Vagina (tissue), 2 donors: ENCODE results near the gene FUT2. TPM values are rescaled to one million over a fixed set of nuclear protein-coding genes. Genes with fewer than 3 reads are reported as not detected.

Experiments
- DNase-seq, 2 donors: peaks; one replicate each; pipeline ENCODE4 v3.0.0-alpha.2; 2017; ENCODE audit errors: extremely low spot score in 2 of 2
- H3K27ac ChIP-seq: fragments of 200-600 bp; sonication (generic); one replicate; pipeline ENCODE4 v1.5.1; 2019
- H3K27me3 ChIP-seq: fragments of 200-600 bp; sonication (generic); one replicate; pipeline ENCODE4 v1.5.1; 2019
- H3K36me3 ChIP-seq, 2 donors: fragments of 200-600 bp; sonication (generic); one replicate each; pipeline ENCODE4 v1.5.1; 2017 to 2019
- H3K4me1 ChIP-seq: fragments of 200-600 bp; sonication (generic); one replicate; pipeline ENCODE4 v1.5.1; 2019
- H3K4me3 ChIP-seq, 2 donors: fragments of 200-600 bp; sonication (generic); 1 replicate in 1 of 2; 2 replicates in 1 of 2; pipeline ENCODE4 v1.5.1; 2016 to 2019
- H3K9me3 ChIP-seq: fragments of 200-600 bp; sonication (generic); one replicate; pipeline ENCODE4 v1.5.1; 2019
- POLR2A ChIP-seq, 2 donors: fragments of 450-650 bp; IDR thresholded peaks; one replicate each; pipeline ENCODE4 v1.6.1; 2017; ENCODE audit warnings: antibody characterized with exemption in 2 of 2, mild to moderate bottlenecking in 2 of 2, moderate library complexity in 2 of 2
- POLR2AphosphoS5 ChIP-seq, 2 donors: sonication (generic); formaldehyde crosslinking; IDR thresholded peaks; one replicate each; pipeline ENCODE4 v1.9.0; 2017; ENCODE audit warnings: antibody characterized with exemption in 2 of 2, mild to moderate bottlenecking in 2 of 2, low read depth in 1 of 2; ENCODE audit not compliant: insufficient read depth in 1 of 2
- intact Hi-C: fragments of 100-400 bp; cut with DNase I; formaldehyde crosslinking; loops from one replicate; pipeline ENCODE4 v1.15.1; 2023
- total RNA-seq: library from RNA; depleted of rRNA; stranded (reverse); fragments of >200 nt; gene quantifications from one replicate; pipeline ENCODE4 v1.2.3, GENCODE V29; 2016
- TF ChIP-seq, protein P1 (sequence below), 3 experiments: fragments of 450-650 bp in 2 of 3; fragments of 200-600 bp in 1 of 3; sonication (generic) in 1 of 3; IDR thresholded peaks; one replicate each; pipeline ENCODE4 v1.5.1; 2017 to 2019; ENCODE audit warnings: antibody characterized with exemption in 3 of 3, mild to moderate bottlenecking in 2 of 3, moderate library complexity in 2 of 3

The FUT2 gene
- total RNA-seq, 1 donor from 2014 or later: 6.1 TPM

DNA sequence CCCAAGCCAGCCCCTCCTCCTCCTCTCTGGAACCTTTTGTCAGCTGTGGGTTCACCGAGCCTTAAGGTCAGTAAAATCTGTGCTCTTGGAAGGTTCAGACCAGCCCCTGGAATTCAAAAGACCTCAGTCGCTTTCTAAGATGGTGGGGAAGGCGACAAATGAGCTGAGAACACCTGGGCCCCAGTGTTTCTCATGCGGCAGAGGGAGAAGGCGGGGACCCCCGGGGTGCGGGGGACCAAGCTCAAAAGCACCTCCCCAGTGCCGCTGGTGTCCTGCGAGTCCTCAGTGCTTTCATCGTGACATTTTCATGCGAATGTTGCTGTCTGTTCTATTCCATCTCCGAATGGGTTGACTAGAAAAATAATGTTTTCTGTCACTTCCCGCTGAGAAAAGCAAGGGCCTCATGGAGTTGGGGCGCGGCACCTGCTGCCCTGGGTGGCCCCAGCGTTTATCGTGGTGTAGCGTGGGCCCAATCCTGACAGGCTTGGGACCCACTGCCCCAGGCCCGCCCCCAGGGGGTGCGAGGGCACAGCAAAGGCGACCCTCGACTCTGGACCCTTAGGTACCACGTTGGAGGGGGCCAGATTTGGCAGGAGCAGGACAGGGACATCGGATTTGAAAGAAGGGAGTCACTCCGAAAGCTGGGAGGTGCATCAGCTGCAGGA, 22.2 kb upstream of the FUT2 start:
- no peaks in the 10 kb centered on the region for H3K9me3 ChIP-seq
- no peak for DNase-seq
- no peak for TF ChIP-seq POLR2A (IDR thresholded peaks at IDR 0.05)
- TF ChIP-seq POLR2AphosphoS5 (IDR thresholded peaks at IDR 0.05; ENCODE audit: insufficient read depth in 1 of 2, low read depth in 1 of 2): no peak
- TF ChIP-seq, protein P1, sequence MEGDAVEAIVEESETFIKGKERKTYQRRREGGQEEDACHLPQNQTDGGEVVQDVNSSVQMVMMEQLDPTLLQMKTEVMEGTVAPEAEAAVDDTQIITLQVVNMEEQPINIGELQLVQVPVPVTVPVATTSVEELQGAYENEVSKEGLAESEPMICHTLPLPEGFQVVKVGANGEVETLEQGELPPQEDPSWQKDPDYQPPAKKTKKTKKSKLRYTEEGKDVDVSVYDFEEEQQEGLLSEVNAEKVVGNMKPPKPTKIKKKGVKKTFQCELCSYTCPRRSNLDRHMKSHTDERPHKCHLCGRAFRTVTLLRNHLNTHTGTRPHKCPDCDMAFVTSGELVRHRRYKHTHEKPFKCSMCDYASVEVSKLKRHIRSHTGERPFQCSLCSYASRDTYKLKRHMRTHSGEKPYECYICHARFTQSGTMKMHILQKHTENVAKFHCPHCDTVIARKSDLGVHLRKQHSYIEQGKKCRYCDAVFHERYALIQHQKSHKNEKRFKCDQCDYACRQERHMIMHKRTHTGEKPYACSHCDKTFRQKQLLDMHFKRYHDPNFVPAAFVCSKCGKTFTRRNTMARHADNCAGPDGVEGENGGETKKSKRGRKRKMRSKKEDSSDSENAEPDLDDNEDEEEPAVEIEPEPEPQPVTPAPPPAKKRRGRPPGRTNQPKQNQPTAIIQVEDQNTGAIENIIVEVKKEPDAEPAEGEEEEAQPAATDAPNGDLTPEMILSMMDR (IDR thresholded peaks at IDR 0.05): no peak
- no peaks in the 10 kb centered on the region for H3K27me3 ChIP-seq
- intact Hi-C loops: loop anchor here (10.0 kb wide), 1 partner anchor 61 kb away; no protein-coding TSS in a partner anchor
- peaks cover 10% of the 10 kb centered on the region for H3K4me1 ChIP-seq
- no peaks in the 10 kb centered on the region for H3K36me3 ChIP-seq
- H3K27ac ChIP-seq: no peak overlapping the region
- no peak overlapping the region for H3K4me3 ChIP-seq

DNA sequence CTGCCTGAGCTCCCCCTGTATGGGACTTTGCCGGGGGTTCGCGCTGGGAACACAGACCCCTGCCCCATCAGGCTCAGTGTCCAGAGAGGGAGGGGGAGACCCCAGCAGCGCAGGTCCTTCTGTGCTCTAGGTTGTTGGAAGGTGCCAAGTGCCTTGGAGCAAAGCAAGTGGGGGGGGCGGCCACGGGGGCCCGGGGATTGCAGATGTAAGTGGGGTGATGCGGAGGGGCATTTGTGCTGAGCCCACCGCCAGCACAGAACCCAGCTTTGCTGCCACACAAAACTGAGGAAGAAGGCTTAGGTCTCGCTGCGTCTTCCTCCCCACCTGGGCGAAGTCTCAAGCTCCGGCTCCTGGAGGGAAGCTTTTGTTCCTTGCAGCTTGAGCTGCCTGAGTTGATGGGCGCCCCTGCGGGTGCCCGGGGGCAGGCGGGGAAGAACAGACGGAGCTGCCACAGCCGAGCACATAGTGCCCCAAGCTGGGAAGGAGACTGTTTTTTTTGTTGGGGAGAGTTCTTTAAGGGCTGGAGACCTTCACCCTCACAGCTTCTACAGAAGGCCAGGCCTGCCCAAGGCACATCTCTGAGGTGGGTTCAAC, 21.5 kb upstream of the FUT2 start:
- H3K4me3 ChIP-seq: no peak overlapping the region
- intact Hi-C loops: loop anchor here (10.0 kb wide), 1 partner anchor 60 kb away; no protein-coding TSS in a partner anchor

DNA sequence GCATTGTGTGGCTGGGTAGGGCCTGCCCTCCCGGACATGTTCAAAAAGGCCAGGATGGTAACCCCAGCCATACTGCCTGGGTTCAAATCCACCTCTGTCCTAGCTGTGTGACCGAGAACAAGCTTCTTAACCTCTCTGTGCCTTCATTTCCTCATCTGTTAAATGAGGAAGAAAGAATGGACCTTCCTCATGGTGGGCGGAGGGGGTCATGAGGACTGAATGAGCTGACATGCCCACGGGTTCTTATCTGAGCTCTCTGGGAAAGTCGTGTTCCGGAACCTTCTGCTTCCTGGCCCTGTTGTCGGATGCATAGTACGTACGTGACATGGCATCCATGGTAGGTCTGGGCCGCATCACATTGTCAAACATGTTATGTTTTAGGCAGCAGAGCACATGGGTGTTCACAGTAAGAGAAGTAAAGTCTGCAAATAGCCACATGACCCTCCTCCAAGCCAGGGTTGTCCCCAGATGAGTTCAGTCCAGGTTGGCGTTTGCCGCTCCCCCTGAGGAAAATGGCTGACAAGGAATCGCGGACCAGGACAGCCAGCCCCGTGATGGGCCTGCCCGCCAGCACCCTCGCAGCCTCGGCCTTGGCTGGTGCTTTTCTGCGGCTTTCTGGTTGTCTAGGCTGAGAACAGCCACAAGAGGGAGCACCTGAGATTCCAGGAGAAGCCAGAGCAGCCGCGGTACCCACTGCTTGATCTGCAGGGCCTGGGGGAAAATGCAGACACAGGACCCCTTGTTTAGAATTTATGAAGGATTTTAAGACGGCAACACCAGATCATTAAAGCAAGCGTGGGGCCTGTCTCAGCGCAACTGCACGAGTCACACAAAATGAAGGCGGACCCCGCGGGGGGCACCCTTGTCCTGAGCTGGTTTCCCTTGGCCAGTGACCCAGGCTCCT, 20.6 kb upstream of the FUT2 start:
- intact Hi-C loops: loop anchor here (10.0 kb wide), 1 partner anchor 60 kb away; no protein-coding TSS in a partner anchor
- Histone ChIP-seq H3K4me3 (no peak overlapping the region), H3K27me3 (no peaks in the 10 kb centered on the region), H3K27ac (no peak overlapping the region), H3K4me1 (peaks cover 10% of the 10 kb centered on the region), H3K9me3 (no peaks in the 10 kb centered on the region), H3K36me3 (no peaks in the 10 kb centered on the region)
- TF ChIP-seq POLR2A (IDR thresholded peaks at IDR 0.05) (no peak), POLR2AphosphoS5 (IDR thresholded peaks at IDR 0.05; ENCODE audit: insufficient read depth in 1 of 2, low read depth in 1 of 2) (peak; percentile 52 to 60)
- TF ChIP-seq, protein P1 (IDR thresholded peaks at IDR 0.05): peak; percentile 73 to 85 (median 76)
- no peak for DNase-seq

More for the DNA sequence above, 21.5 kb upstream of the FUT2 start:
- Histone ChIP-seq H3K9me3 (no peaks in the 10 kb centered on the region), H3K4me1 (peaks cover 10% of the 10 kb centered on the region), H3K27me3 (no peaks in the 10 kb centered on the region), H3K36me3 (no peaks in the 10 kb centered on the region), H3K27ac (no peak overlapping the region)
- no peak for DNase-seq
- TF ChIP-seq POLR2A (IDR thresholded peaks at IDR 0.05): no peak
- TF ChIP-seq, protein P1 (IDR thresholded peaks at IDR 0.05): no peak
- no peak for TF ChIP-seq POLR2AphosphoS5 (IDR thresholded peaks at IDR 0.05; ENCODE audit: insufficient read depth in 1 of 2, low read depth in 1 of 2)

DNA sequence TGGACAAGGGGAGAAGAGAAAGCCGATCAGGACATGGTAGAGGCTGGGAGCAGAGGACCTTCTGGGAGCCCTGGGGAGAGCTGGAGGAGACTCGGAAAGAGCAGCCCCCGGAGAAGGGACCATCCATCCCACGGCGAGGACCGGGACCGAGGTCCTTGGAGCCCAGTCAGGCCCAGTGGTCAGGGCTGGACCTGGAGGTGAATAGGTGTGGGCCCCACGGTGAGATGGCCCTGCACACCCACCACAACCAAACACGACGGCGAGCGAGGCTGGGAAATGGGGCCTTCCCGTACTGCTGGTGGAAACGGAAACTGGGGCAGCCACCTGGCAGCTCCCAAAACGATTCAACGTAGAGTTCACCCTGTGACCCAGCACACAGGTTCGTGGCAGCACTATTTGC, 19.3 kb upstream of the FUT2 start:
- intact Hi-C loops: loop anchor here (10.0 kb wide), 1 partner anchor 58 kb away; no protein-coding TSS in a partner anchor
- TF ChIP-seq POLR2AphosphoS5 (IDR thresholded peaks at IDR 0.05; ENCODE audit: insufficient read depth in 1 of 2, low read depth in 1 of 2) (no peak), POLR2A (IDR thresholded peaks at IDR 0.05) (no peak)
- TF ChIP-seq, protein P1 (IDR thresholded peaks at IDR 0.05): no peak
- no peak for DNase-seq
- Histone ChIP-seq H3K4me3 (no peak overlapping the region), H3K4me1 (peaks cover 10% of the 10 kb centered on the region), H3K9me3 (no peaks in the 10 kb centered on the region), H3K36me3 (no peaks in the 10 kb centered on the region), H3K27ac (no peak overlapping the region), H3K27me3 (no peaks in the 10 kb centered on the region)
